Smooth muscle cell (in vitro differentiated cells): ENCODE results near the gene CACHD1. TPM values are rescaled to one million over a fixed set of nuclear protein-coding genes. Genes with fewer than 3 reads are reported as not detected.

ENCODE experiments used
- DNase-seq: peaks from one replicate; lab custom pipeline; 2025; ENCODE audit not compliant: unreplicated experiment; lab: John Stamatoyannopoulos, UW
- H2AFZ ChIP-seq: fragments of 200-600 bp; sonication (generic); 2 replicates; pipeline ENCODE4 v1.6.0; 2016; ENCODE audit warnings: antibody characterized with exemption, low read depth, mild to moderate bottlenecking
- H3F3A ChIP-seq: fragments of 200-600 bp; sonication (generic); 2 replicates; pipeline ENCODE4 v1.6.0; 2017; ENCODE audit warnings: antibody characterized with exemption, low read depth
- H3K27ac ChIP-seq: fragments of 200-600 bp; sonication (generic); 2 replicates; pipeline ENCODE4 v1.5.1; 2016; ENCODE audit warnings: low read depth, mild to moderate bottlenecking
- H3K27me3 ChIP-seq: fragments of 200-600 bp; sonication (generic); 2 replicates; pipeline ENCODE4 v1.6.1; 2016; ENCODE audit warnings: low read depth, mild to moderate bottlenecking
- H3K36me3 ChIP-seq: fragments of 200-600 bp; sonication (generic); 2 replicates; pipeline ENCODE4 v1.5.1; 2016; ENCODE audit warnings: low read depth
- H3K4me1 ChIP-seq: fragments of 200-600 bp; sonication (generic); 2 replicates; pipeline ENCODE4 v1.5.1; 2016; ENCODE audit warnings: low read depth
- H3K4me2 ChIP-seq: fragments of 200-600 bp; sonication (generic); 2 replicates; pipeline ENCODE4 v1.6.0; 2016; ENCODE audit warnings: mild to moderate bottlenecking
- H3K4me3 ChIP-seq: fragments of 200-600 bp; sonication (generic); 2 replicates; pipeline ENCODE4 v1.5.1; 2016; ENCODE audit warnings: mild to moderate bottlenecking
- H3K79me2 ChIP-seq: fragments of 200-600 bp; sonication (generic); 2 replicates; pipeline ENCODE4 v1.6.0; 2016; ENCODE audit warnings: low read depth, mild to moderate bottlenecking
- H3K9ac ChIP-seq: fragments of 200-600 bp; sonication (generic); 2 replicates; pipeline ENCODE4 v1.6.0; 2016; ENCODE audit warnings: low read depth
- H3K9me3 ChIP-seq: fragments of 200-600 bp; sonication (generic); replicated peaks from 2 replicates; pipeline ENCODE4 v1.5.1; 2016; ENCODE audit warnings: low read depth
- H4K20me1 ChIP-seq: fragments of 200-600 bp; sonication (generic); 2 replicates; pipeline ENCODE4 v1.6.0; 2016; ENCODE audit warnings: low read depth
- CTCF ChIP-seq: fragments of 200-600 bp; sonication (generic); IDR thresholded peaks from 2 replicates; pipeline ENCODE4 v1.5.1; 2017; ENCODE audit warnings: borderline replicate concordance, mild to moderate bottlenecking, antibody characterized with exemption; ENCODE audit not compliant: insufficient read depth, poor library complexity, severe bottlenecking
- WGBS: methylation state at CpG from one replicate; pipeline ENCODE4 v1.1.7; 2016; ENCODE audit warnings: low lambda C conversion rate; 5-methylcytosine and 5-hydroxymethylcytosine counted together
- polyA plus RNA-seq: library from polyadenylated mRNA; unstranded; fragments of >200 nt; fragmentation: Nextera tagmentation; extraction: Ambion mirVana; gene quantifications from 2 replicates; pipeline ENCODE4 v1.2.1, GENCODE V29; 2016
- total RNA-seq: library from RNA; depleted of rRNA; stranded (reverse); fragments of >200 nt; gene quantifications from 2 replicates; pipeline ENCODE4 v1.2.3, GENCODE V29; 2014

The CACHD1 gene
- total and polyA plus RNA-seq, 2 experiments from 2014 or later, result 12.9 to 20.8 TPM

GRCh38 chr1:64459743-64460142, 10.2 kb upstream of the CACHD1 start:
- DNase-seq, result no peak
- Histone ChIP-seq H3K27ac (no peak overlapping the region), H3K4me1 (no peaks in the 10 kb centered on the region), H3K79me2 (no peaks in the 10 kb centered on the region), H3K9me3 (no peaks in the 10 kb centered on the region), H3K4me2 (no peak overlapping the region), H3K9ac (no peak overlapping the region), H4K20me1 (no peaks in the 10 kb centered on the region), H3F3A (no peaks in the 10 kb centered on the region), H3K4me3 (no peak overlapping the region), H2AFZ (no peak overlapping the region), H3K36me3 (no peaks in the 10 kb centered on the region), H3K27me3 (no peaks in the 10 kb centered on the region)
- 90% methylated on average over 5 of the region's 5 CpGs for WGBS
- TF ChIP-seq CTCF, result no peak

- no peak overlapping the region for H2AFZ ChIP-seq
- no peaks in the 10 kb centered on the region for H3K79me2 ChIP-seq
- H3K9me3 ChIP-seq, result no peaks in the 10 kb centered on the region
- no peak for DNase-seq
- no peaks in the 10 kb centered on the region for H3K4me1 ChIP-seq
- H3K27me3 ChIP-seq, result peaks cover 8% of the 10 kb centered on the region
- no peaks in the 10 kb centered on the region for H3K36me3 ChIP-seq
- no peak overlapping the region for H3K4me3 ChIP-seq
- no peaks in the 10 kb centered on the region for H3F3A ChIP-seq
- WGBS, result 79% methylated on average over 7 of the region's 7 CpGs
- H4K20me1 ChIP-seq, result no peaks in the 10 kb centered on the region
- no peak for TF ChIP-seq CTCF
- H3K9ac ChIP-seq, result no peak overlapping the region
- H3K27ac ChIP-seq, result no peak overlapping the region
- H3K4me2 ChIP-seq, result no peak overlapping the region
Observed at GRCh38 chr1:64466033-64466432, 3.9 kb upstream of the CACHD1 start.

- Histone ChIP-seq H3F3A (no peaks in the 10 kb centered on the region), H3K36me3 (no peaks in the 10 kb centered on the region), H3K4me2 (peak overlapping the region; percentile 83), H3K9ac (peak overlapping the region; percentile 79), H2AFZ (peak overlapping the region; percentile 49), H3K27me3 (peaks cover 8% of the 10 kb centered on the region), H3K9me3 (no peaks in the 10 kb centered on the region), H3K4me3 (peak overlapping the region; percentile 93), H3K79me2 (peaks cover 28% of the 10 kb centered on the region), H3K27ac (peak overlapping the region; percentile 71), H3K4me1 (peaks cover 22% of the 10 kb centered on the region), H4K20me1 (peaks cover 6% of the 10 kb centered on the region)
- 10% methylated on average over 26 of the region's 28 CpGs for WGBS
- no peak for DNase-seq
- no peak for TF ChIP-seq CTCF
Observed at GRCh38 chr1:64469116-64469976, 583 bp upstream of the CACHD1 start.
